Stimulated activated CD8-positive, alpha-beta memory T cell treated with anti-CD3 and anti-CD28 coated beads, Interleukin-7, amount 100 ng/mL, for 4 hours (primary cell): ENCODE results near the gene PDE2A.

Source experiments
- DNase-seq, 2 donors: peaks; one replicate each; pipeline ENCODE4 v3.0.0-alpha.2; 2020; ENCODE audit warnings: low read depth in 2 of 2

Gene PDE2A

GRCh38 chr11:72613977-72614376 is 60.2 kb downstream of the PDE2A start:
- no peak for DNase-seq

- no peak for DNase-seq
Measured at GRCh38 chr11:72613450-72613849, 60.8 kb downstream of the PDE2A start.

GRCh38 chr11:72609476-72609875 is 64.7 kb downstream of the PDE2A start:
- DNase-seq: no peak

GRCh38 chr11:72609045-72609444 is 65.2 kb downstream of the PDE2A start:
- DNase-seq: no peak

GRCh38 chr11:72607496-72607895 is 66.7 kb downstream of the PDE2A start:
- DNase-seq: no peak

GRCh38 chr11:72606748-72607468 is 67.3 kb downstream of the PDE2A start:
- no peak for DNase-seq

- DNase-seq: no peak
Measured at GRCh38 chr11:72605973-72606747, 68.1 kb downstream of the PDE2A start.

GRCh38 chr11:72604256-72604655 is 70.0 kb downstream of the PDE2A start:
- no peak for DNase-seq

- DNase-seq: no peak
Measured at GRCh38 chr11:72602250-72602904, 71.8 kb downstream of the PDE2A start.

GRCh38 chr11:72600557-72600956 is 73.7 kb downstream of the PDE2A start:
- DNase-seq: no peak

- DNase-seq: no peak
Measured at GRCh38 chr11:72599325-72600117, 74.7 kb downstream of the PDE2A start.

GRCh38 chr11:72598906-72599305 is 75.3 kb downstream of the PDE2A start:
- no peak for DNase-seq

- no peak for DNase-seq
Measured at GRCh38 chr11:72598466-72598865, 75.8 kb downstream of the PDE2A start.

- DNase-seq: no peak
Measured at GRCh38 chr11:72597721-72598120, 76.5 kb downstream of the PDE2A start.

- no peak for DNase-seq
Measured at GRCh38 chr11:72595292-72595684, 78.9 kb downstream of the PDE2A start.

GRCh38 chr11:72594493-72595291 is 79.5 kb downstream of the PDE2A start:
- no peak for DNase-seq

- no peak for DNase-seq
Measured at GRCh38 chr11:72592698-72593495, 81.3 kb downstream of the PDE2A start.

GRCh38 chr11:72591785-72592502 is 82.3 kb downstream of the PDE2A start:
- DNase-seq: peak; percentile 19 to 57

GRCh38 chr11:72591023-72591422 is 83.2 kb downstream of the PDE2A start:
- no peak for DNase-seq
